HG02571 (cell line): ENCODE measurements around the gene TYRP1.

ENCODE experiments used
- ATAC-seq: cut with Tn5 transposase; IDR thresholded peaks from one replicate; pipeline ENCODE4 v1.9.1; 2021; ENCODE audit warnings: mild to moderate bottlenecking, moderate library complexity; ENCODE audit not compliant: unreplicated experiment

The TYRP1 gene

GRCh38 chr9:12730198-12730597 lies 37.0 kb downstream of the TYRP1 start:
- no peak for ATAC-seq

DNA sequence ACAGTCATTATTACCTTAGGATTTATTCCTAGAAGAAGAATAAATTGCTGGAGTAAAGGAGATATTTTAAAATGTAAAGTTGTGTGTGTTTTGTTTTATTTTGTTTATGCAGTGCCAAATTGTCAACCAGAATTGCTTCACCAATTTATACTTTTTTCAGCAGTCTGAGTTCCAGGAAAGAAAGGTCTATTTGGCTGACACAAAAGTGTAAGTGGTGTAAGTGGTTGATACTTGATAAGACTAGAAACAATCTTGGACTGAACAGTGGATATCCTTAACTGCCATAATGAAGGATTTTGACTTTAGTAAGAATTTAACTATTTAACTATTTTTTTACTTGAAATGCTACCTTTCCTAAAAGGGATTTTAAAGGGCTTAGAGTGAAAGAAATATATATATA lies 37.7 kb downstream of the TYRP1 start:
- no peak for ATAC-seq

DNA sequence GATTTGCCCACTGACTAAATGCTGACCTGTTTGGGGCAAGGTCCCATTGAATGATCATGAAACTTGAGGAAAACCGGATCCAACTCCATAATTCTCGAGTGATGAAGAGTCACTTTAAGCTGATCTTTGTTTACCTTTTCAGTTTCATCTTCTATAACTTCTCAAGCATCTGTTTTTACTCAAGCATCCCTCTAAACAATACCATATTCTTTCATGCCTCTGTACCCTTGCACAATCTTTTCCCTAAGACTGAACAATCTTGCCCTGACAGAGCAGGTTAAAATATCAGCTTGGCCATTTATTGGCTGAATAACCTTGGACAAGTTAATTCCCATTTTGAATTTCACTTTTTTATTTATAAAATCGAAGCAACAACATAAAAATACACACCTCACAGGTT lies 39.8 kb downstream of the TYRP1 start:
- no peak for ATAC-seq

DNA sequence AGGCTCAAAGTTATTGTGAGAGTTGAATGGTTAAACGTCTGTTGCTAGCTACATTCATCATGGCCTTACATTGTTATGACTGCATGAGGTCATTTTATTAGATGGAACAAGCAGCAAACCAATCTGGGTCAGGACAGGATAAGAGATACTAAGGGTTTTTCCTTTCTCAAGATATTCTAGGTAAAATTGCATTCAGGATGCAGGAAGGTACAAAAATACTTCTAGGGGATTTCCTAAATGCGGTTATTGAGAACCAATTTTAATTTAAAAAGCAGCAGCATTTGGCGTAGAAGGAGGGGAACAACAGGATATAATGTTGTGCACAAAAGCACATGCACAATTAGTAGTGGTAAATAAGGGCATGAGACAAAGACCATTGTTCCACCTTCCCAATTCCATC lies 42.5 kb downstream of the TYRP1 start:
- ATAC-seq, result no peak

DNA sequence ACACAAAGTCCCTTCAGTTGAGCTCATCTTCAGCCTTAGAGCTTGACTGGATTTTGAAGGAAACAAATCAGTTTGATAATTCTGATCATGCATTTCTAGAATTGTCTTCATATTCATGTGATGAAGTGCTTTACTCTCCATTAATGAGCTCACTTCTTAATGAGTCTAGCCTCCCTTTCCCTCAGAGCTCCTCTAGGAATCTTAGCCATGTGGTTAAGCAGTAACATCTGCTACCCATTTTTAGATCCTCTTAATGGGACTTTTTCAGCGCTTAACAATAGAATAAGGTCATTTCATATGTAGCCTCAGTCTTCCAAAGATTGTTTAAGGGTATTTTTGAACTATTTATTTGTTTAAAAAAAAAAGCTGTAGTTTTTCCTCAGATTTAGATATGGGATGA lies 44.7 kb downstream of the TYRP1 start:
- ATAC-seq, result no peak

GRCh38 chr9:12739014-12739652 lies 45.9 kb downstream of the TYRP1 start:
- no peak for ATAC-seq

DNA sequence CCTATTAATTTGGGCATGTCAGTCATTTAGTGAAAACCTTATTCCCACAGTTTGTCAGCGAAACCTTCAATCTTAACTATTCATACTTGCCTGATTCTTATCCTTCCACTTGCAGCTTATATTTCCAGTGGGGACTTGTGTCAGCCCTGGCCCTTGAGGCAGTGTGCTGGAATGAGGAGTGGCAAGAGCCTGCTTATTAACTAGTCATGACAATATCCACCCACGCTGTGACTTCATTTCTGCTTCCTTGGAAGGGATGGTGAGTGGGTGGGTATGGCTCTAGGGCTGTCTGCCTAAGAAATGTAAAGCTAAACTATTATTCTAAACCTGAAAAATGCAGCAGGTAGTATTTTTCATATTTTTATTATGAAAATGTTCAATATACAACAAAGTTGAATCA lies 47.7 kb downstream of the TYRP1 start:
- ATAC-seq, result no peak

- no peak for ATAC-seq
These were observed 54.8 kb downstream of the TYRP1 start for GRCh38 chr9:12748016-12748415.

DNA sequence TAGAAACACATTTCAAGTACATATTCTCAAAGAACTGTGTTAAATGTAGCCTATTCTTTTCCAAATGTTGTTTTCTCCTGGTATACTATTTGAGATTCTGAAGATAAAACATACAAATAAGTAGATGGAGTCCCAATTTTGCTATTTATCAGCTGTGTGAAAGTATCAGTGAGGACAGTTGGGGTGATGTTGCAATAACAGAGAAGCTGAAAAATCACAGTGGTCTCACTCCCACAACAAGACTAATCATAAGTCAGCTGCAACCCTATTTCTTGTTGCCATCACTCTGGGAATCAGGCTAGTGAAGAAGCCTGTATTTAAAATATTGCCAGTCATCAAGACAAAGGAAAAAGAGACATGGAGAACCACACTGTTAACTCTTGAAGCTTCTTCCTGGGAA lies 55.8 kb downstream of the TYRP1 start:
- no peak for ATAC-seq

- no peak for ATAC-seq
These were observed 60.7 kb downstream of the TYRP1 start for GRCh38 chr9:12753931-12754330.

DNA sequence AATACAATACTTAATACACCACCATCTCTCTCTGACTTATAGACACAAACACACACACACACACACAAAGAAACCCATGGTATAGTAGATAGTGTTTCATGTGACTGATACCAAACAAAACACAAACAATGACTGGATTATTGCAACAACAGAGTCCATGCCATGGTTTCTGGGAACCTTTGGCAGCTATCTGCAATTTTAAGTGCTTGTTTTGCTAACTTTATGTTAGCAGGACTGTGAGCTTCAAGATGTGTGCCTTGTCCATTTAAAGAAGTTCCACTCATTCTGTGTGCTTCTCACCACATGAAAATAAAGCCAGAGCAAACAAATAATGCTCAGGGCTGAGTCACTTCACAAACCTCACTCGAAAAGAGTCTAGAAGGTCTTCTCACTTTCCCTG lies 66.6 kb downstream of the TYRP1 start:
- ATAC-seq, result no peak
